Activated T-helper 1 cell treated with Interleukin-2 at 50 U/mL for 16 hours (primary cell): ENCODE results near the gene KATNBL1.
"Not testable (repeated sequence)": the region's sequence is repeated elsewhere in the genome, so short reads cannot be mapped to it uniquely, and the experiment has no call there.

Experiments
- DNase-seq: peaks from one replicate; pipeline ENCODE4 v3.0.0-alpha.2; 2020; ENCODE audit warnings: low read depth

The KATNBL1 gene

DNA sequence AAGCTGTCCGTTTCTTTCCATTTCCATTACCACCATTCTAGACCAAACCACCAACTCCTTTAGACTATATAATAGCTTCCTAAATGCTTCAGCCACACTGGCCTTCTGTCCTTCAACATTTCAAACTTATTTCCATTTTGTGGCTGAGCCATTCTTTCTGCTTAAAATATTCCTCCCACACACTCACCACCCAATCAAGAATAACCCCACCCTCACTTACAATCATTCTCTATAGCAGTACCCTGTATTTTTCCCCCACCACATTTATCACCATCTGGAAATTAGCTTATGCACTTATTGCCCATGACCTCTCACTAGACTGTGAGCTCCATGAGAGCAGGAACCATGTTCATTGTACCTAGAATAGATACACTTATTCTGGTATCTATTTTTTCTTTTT, 6.6 kb downstream of the KATNBL1 start:
- DNase-seq: no peak

DNA sequence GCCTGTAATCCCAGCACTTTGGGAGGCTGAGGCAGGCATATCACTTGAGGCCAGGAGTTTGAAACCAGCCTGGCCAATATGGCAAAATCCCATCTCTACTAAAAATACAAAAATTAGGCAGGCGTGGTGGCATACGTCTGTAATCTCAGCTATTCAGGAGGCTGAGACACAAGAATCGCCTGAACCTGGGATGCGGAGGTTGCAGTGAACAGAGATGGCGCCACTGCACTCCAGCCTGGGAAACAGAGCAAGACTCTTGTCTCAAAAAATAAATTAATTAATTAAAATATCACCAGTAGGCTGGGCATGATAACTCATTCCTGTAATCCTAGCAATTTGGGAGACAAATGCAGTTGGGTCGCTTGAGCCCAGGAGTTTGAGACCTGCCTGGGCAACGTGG, 16.6 kb downstream of the KATNBL1 start:
- DNase-seq: not testable (repeated sequence)

DNA sequence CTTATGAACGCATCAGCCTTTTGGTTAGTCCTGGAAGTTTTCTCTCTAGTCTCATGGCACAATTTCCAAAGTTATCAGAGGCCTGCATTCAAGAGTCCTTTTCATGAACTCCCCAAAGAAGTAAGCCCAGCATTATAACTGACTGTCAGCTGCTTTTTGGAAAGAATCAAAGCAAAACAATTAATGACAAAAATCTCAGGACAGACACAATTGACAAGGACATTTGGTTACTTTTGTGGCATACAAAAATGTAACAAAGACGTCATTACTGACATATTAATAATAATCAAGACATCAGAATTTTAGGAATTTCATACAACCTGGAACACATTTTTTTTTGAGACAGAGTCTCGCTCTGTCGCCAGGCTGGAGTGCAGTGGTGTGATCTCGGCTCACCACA, 21.2 kb downstream of the KATNBL1 start:
- DNase-seq: no peak

DNA sequence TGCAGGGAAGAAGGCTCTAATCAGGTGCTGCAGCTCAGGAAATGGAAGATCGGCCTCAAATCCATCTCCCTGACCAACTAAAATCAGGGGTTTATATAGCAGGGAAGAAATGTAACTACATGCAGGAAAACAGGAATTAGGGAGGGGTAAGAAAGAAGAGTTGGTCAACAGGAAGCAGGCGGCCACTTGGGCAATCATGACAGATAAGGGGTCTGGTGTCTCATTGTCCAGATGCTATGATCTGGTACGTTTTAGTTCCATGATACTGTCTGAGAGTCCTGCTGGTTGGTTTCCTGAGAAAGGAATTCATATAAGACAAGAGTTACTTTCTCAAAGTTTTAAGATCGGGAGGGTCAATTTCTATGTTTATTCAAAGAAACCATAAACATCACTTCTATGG, 24.2 kb downstream of the KATNBL1 start:
- no peak for DNase-seq

DNA sequence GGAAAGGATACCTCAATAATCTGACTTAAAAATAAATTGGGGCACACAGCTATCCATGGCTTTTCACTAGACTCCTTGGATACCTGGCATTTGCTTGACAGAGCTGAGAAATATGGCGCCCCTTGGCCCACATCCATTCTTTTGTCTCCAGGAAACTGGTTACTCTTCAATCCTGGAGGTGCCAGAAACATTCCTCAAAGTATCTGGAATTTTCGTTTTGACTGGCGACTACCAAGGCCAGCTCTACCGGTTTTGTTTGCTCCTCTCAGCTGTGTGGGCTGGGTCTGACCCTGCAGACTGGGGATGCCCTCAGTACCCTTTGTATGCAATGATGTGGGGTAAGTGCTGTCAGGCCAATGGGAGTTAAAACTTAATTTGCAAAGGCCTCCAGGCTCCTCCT, 27.0 kb downstream of the KATNBL1 start:
- DNase-seq: no peak

DNA sequence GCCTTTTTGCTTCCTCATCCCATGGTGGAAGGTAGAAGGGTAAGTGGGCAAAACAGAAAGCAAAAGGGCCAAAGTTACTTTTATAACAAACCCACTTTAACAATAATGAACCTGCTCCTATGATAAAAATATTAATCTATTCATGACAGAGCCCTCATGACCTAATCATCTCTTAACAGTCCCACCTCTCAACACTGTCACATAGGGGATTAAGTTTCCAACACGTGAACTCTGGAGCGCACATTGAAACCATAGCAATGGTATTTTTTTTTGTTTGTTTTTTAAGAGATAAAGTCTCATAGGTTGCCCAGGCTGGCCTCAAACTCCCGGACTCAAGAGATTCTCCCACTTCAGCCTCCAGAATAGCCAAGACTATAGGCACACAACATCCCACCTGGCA, 30.7 kb downstream of the KATNBL1 start:
- DNase-seq: no peak

DNA sequence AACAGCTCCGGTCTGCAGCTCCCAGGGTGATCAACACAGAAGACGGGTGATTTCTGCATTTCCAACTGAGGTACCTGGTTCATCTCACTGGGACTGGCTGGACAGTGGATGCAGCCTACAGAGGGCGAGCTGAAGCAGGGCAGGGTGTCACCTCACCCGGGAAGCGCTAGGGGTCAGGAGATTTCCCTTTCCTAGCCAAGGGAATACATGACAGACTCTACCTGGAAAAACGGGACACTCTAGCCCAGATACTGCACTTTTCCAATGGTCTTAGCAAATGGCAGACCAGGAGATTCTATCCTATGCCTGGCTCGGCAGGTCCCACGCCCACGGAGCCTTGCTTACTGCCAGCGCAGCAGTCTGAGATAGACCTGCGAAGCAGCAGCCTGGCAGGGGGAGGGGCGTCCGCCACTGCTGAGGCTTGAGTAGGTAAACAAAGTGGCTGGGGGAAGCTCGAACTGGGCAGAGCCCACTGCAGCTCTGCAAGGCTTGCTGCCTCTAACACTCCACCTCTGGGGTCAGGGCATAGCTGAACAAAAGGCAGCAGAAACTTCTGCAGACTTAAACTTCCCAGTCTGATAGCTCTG, 43.8 kb downstream of the KATNBL1 start:
- DNase-seq: not testable (repeated sequence)

DNA sequence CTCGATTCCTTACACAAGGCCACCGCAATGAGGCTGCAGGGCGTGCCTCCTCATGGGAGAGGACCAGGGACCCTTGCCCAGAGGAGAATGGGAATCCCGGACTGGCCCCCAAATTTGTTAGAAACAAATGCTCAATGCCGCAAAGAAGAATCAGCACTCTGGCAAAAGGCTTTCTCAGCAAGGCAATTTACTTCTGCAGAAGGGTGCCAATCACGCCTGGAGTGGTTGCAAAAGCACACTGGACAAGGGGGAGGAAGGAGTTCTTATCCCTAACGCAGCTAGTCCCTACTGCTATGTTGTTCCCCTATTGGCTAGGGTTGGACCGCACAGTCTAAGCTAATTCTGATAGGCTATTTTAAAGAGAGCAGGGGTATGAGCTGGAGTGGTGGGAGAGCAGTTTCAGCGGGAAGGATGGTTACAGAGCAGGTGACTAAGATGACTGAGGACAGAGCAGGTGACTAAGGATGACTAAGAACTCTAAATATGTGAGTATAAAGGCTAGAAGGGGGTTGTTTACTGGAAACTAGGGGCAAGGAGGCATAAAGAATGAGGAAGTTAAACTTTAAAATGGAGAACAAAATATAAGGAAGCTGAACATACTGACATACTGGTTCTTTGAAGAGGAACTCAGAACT, 48.5 kb downstream of the KATNBL1 start:
- no peak for DNase-seq

DNA sequence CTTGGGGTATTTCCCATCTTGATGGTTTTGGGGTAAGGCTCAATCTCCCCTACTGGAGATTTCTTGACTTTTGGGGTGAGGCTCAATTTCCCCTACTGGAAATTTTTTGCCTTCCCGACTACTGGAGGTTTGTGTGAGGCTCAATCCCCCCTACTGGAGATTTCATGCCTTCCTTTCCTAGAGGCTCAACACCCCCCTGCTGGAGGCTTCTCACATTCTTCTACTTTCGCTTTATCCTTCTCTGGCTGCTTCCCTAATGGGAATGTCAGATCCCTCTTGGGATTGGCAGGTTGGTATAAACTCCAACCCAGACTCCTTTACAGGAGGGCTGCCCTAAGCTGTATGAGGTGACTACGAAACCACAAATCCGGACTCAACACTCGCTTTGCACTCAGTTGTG, 49.2 kb downstream of the KATNBL1 start:
- no peak for DNase-seq

DNA sequence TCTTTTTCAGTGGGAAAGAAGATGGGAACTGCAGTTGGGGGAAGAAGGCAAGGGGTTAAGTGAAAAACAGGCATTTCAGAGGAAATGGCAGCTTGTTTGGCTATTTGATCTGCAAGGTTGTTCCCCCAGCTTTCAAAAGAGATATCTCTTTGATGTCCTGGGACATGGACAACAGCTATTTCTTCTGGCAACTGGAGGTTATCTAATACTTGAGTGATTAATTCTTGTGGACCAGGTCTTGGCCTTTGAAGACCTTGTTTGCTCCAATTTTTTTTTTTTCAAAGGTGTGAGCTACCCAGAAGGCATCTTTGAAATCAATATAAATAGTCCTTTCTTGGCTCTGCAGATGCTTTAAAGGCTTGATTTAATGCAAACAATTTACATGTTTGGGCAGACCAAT, 51.5 kb downstream of the KATNBL1 start:
- no peak for DNase-seq

DNA sequence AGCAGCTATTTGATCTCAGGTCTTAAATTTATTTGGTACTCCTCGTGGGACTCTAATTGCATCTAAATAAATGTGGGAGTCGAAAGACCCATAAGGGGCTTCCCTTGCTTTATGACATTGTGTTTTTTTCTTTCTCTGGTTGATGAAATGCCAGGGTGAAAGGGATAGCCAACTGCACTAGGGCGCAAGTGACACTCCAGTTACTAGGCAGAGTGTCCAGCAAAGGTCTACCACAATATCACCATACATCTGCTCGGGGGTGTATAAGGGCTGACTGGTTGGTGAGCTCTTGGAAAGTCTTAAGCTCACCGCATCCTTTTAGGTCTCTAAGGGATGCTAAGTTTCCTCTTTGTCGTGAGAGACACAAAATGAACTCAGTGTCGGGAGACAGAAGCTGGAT, 54.0 kb downstream of the KATNBL1 start:
- no peak for DNase-seq

DNA sequence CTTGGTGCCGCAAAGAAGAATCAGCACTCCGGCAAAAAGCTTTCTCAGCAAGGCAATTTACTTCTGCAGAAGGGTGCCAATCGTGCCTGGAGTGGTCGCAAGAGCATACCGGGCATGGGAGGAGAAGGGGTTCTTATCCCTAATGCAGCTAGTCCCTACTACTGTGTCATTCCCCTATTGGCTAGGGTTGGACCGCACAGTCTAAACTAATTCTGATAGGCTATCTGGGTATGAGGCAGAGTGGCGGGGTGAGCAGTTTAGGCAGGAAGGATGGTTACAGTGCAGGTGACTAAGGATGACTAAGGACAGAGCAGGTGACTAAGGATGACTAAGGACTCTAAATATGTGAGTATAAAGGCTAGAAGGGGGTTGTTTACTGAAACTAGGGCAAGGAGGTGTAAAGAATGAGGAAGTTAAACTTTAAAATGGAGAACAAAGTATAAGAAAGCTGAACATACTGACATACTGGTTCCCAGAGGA, 55.1 kb downstream of the KATNBL1 start:
- DNase-seq: no peak

DNA sequence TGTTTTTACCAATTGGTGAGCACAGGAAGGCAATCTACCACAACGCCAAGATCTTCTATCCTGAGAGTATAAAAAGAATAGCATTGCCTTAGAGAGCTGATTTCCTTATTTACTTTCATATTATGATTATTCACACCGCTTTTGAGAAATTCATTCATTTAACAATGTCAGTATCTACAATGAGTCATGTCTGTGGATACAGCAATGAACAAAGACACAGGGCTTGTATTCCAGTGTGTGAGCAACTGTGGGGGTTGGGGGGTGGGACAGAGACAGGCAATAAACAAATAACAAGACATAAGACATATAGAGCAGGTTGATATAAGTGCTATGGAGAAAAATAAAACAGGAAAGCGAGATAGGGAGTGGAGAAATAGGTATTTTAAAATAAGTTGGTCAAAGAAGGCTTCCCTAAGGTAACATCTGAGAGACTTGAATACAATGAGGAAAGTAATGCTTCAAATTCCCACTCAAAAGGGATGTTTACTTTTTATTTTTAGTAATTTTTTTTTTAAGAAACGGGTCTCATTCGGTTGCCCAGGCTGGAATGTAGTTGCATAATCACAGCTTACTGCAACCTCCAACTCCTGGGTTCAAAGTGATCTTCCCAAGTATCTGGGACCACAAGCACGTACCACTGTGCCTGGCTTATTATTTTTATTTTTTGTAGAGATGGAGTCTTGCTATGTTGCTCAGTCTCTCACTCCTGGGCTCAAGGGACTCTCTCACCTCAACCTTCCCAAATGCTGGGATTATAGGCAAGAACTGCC, 62.3 kb downstream of the KATNBL1 start:
- DNase-seq: no peak

DNA sequence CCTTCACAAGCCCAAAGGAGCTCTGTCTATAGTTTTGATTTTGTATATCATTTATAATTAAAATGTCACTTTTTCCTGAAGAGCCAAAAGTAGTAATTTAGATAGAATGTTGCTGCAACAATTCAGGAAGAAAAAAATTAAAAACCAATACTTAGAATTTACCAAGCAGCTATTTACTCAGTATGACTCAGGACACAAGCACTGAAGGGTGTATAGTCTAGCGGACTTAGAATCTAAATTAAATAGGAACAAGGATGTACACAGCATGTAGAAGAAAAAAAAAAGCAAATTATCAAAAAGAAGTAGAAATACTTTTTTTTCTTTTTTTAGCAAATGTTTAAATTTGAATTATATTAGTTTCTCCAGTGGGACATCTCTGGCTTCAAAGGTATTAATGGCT, 76.4 kb downstream of the KATNBL1 start:
- no peak for DNase-seq

DNA sequence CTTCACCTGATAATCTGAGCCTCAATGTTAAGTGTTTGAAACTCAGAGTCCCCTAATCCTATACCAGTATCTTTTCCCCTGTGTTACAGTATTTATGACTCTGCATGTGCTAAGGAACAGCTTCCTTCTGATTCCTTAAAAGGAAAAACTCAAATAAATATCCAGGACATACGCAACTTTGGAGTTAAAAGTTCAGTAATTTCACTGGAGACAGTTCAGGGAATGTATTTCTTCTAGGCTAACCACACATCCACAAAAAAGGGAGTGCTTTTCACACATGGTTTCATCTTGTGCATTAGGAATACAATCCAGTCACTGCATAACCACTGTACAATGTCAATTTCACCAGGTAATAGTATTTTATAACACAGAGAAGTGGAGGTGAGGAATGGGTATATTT, 77.0 kb downstream of the KATNBL1 start:
- no peak for DNase-seq

DNA sequence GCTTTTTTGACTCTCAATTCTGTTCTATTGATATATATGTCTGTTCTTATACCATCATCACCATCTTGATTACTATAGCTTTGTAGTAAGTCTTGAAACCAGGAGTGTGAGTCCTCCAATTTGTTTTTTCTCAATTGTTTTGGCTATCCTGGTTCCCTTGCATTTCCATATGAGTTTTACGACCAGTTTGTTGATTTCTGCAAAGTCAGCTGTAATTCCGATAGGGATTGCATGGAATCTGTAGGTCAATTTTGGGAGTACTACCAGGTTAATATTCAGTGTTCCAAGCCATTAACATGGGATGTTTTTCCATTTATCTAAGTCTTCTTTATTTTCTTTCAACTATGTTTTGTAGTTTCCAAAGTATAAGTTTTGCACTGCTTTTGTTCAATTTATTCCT, 81.0 kb downstream of the KATNBL1 start:
- DNase-seq: no peak

DNA sequence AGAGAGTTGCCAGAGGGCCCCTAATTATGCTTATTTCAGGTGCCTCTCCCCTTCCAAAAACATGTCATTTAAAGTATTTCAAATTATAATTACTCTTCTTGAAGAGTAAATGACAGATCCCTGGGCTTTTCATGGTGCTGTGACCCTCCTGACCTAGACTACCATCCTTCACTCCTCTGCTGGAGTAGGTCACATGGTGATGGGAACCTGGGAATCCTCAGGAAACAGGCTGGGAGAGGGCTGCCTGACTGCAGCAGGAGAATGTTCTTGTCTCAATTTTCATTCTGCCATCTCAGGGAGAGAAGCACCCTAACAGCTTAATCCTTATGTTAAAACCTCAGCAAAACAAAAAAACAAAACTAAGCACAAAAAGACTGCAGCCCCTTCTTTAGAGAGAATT, 83.4 kb downstream of the KATNBL1 start:
- DNase-seq: no peak

DNA sequence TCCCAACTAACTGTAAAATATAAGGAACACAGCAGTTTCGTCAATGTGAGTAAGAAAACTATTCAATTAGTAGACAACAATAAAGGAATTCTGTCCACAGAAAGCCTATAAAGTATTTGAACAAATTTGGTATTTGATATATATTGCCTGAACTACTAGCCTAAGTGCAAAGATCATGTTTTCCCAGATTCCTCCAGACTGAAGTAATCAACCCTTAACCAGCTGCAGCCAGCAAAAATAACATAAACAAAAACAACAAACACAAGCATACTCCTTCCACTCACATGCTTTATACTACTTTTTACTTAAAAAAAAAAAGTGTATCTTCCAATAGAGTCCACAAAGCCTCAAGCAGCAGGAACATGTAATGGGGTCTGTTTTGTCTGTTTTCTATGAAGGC, 84.0 kb downstream of the KATNBL1 start:
- DNase-seq: no peak

DNA sequence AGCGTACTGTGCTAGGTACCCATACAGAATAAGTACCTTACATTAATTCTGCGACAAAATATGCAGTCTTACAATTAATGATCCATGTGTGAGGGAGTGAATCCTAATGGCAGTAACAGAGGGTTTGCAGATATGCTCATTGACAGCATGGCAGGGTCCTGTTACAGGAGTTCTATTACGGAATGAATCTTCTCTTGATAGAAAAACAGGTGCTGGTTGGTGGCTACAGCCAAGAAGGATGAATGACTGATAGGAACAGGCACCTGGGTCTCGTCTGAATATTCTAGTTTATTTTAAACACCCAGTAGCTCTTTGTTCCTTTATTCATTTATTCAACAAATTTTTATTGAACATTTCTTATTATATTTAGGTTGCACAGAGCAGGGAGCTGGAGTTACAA, 85.2 kb downstream of the KATNBL1 start:
- no peak for DNase-seq

DNA sequence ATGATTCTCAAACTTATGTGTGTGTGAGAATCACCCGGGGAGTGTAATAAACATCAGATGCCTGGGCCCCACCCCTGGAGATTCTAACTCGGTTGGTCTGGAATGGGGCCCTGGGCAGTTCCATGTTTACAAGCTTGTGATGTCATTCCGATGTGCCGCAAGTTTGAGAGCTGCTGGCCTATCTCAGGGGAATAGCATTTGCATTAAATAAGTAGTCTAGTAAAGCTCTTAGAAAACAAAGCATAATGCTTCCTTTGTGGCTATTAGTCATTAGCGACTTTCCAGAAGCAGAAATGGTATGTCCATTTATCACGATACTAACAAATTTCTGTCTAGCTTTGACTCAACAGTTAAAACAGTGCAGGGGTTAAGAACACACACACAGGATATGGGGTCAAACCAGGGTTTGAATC, 87.1 kb downstream of the KATNBL1 start:
- no peak for DNase-seq

DNA sequence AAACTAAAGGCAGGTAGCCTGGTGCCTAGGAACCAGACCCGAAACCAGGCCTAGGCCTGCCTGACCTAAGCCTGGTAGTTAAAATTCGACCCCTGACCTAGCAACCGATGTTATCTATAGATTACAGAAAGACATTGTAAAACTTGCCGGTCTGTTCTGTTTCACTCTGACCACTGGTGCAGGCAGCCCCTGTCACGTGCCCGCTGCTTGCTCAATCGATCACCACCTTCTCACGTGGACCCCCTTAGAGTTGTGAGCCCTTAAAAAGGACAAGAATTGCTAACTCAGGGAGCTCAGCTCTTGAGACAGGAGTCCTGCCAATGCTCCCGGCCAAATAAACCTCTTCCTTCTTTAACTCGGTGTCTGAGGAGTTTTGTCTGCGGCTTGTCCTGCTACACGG, 88.1 kb downstream of the KATNBL1 start:
- not testable (repeated sequence) for DNase-seq

DNA sequence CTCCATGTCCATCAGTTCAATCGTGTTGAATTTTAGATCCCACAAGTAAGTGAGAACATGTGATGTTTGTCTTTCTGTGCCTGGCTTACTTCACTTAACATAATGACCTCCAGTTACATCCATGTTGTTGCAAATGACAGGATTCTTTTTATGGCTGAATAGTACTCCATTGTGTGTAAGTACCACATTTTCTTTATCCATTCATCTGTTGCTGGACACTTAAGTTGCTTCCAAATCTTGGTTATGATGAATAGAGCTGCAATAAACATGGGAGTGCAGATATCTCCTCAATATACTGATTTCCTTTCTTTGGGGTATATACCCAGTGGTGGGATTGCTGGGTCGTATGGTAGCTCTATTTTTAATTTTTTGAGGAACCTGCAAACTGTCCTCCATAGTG, 89.5 kb downstream of the KATNBL1 start:
- not testable (repeated sequence) for DNase-seq

DNA sequence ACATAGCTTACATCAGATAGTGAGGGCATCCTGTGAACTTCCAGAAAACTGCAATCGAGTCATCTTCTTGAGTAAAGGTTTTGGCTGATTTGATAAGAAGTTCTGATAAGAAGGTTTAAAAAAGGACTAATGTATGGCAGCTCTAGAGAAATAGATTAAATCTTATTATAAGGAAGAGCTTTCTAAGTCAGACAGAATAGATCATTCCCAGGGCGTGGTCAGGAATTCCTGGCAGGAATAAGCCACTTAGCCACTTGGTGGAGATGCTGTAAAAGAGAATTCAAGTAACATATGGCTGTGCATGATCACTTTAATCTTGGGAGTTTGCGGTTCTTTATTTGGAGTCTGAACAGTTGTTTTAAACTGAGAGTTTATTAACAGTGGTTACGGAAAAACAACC, 90.6 kb downstream of the KATNBL1 start:
- no peak for DNase-seq
